ENCODE results near the gene ARHGEF37. TPM values are rescaled to one million over a fixed set of nuclear protein-coding genes. Genes with fewer than 3 reads are reported as not detected.
"Not testable (repeated sequence)": the region's sequence is repeated elsewhere in the genome, so short reads cannot be mapped to it uniquely, and the experiment has no call there.

ARHGEF37 gene
- total RNA-seq, 1 donor from 2014 or later, result 17.7 TPM

DNA sequence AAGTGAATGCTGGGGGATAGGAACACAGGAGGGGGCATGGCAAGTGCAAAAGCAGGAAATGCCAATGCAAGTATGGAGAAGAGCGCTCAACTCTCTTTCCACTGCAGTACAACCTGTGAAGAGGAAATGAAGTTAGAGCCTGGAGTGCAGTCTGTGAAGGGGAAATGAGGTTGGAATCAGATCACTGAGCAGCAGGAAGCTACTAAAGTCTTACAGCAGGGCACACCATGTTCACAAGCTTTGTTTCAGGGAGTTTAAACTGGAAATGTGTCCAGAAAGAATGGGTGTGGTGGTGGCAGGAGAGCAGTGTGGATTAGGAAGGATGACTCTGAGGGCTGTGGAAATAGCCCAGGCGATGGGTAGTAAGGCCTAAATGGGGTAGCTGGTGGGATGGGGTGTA is 15.4 kb downstream of the ARHGEF37 start:
- no peaks in the 10 kb centered on the region for H3K27me3 ChIP-seq
- TF ChIP-seq, protein P1, sequence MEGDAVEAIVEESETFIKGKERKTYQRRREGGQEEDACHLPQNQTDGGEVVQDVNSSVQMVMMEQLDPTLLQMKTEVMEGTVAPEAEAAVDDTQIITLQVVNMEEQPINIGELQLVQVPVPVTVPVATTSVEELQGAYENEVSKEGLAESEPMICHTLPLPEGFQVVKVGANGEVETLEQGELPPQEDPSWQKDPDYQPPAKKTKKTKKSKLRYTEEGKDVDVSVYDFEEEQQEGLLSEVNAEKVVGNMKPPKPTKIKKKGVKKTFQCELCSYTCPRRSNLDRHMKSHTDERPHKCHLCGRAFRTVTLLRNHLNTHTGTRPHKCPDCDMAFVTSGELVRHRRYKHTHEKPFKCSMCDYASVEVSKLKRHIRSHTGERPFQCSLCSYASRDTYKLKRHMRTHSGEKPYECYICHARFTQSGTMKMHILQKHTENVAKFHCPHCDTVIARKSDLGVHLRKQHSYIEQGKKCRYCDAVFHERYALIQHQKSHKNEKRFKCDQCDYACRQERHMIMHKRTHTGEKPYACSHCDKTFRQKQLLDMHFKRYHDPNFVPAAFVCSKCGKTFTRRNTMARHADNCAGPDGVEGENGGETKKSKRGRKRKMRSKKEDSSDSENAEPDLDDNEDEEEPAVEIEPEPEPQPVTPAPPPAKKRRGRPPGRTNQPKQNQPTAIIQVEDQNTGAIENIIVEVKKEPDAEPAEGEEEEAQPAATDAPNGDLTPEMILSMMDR (IDR thresholded peaks at IDR 0.05), result no peak
- TF ChIP-seq POLR2AphosphoS5 (IDR thresholded peaks at IDR 0.05; ENCODE audit: insufficient read depth in 1 of 2, low read depth in 1 of 2), result peak in 1 of 2 donors; percentile 74
- TF ChIP-seq POLR2A (IDR thresholded peaks at IDR 0.05), result no peak
- peaks cover 0 to under 1% of the 10 kb centered on the region in 2 donors for H3K36me3 ChIP-seq
- H3K9me3 ChIP-seq, result no peaks in the 10 kb centered on the region
- peak overlapping the region; percentile 49 for H3K27ac ChIP-seq
- H3K4me1 ChIP-seq, result peaks cover 16% of the 10 kb centered on the region
- intact Hi-C loops (cut with DNase I), result no loop called here
- no peak overlapping the region for H3K4me3 ChIP-seq
- no peak for DNase-seq (ENCODE audit: extremely low spot score in 2 of 2)

DNA sequence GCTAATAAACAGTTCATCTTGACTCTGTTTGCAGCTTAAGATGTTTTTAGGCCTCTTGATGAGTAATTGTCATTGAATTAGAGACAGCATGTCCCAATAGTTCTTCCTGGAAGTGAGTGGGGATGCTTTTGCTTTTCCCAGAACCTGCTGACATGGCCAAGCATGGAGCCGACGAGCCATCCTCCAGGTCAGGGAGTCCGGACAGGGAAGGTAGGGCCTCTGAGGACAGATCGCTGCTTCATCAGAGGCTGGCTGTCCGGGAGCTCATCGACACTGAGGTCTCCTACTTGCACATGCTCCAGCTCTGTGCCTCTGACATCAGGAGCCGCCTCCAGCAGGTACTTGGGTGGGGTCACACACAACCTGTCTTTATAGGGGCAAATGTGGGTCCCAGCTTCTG is 16.3 kb downstream of the ARHGEF37 start:
- no peaks in the 10 kb centered on the region for H3K9me3 ChIP-seq
- intact Hi-C loops (cut with DNase I), result no loop called here
- peaks cover 0 to 5% of the 10 kb centered on the region in 2 donors for H3K36me3 ChIP-seq
- H3K27ac ChIP-seq, result peak overlapping the region; percentile 49
- peaks cover 16% of the 10 kb centered on the region for H3K4me1 ChIP-seq
- DNase-seq (ENCODE audit: extremely low spot score in 2 of 2), result no peak
- H3K27me3 ChIP-seq, result no peaks in the 10 kb centered on the region
- TF ChIP-seq, protein P1 (IDR thresholded peaks at IDR 0.05), result no peak
- TF ChIP-seq POLR2A (IDR thresholded peaks at IDR 0.05), result no peak
- TF ChIP-seq POLR2AphosphoS5 (IDR thresholded peaks at IDR 0.05; ENCODE audit: insufficient read depth in 1 of 2, low read depth in 1 of 2), result no peak
- H3K4me3 ChIP-seq, result no peak overlapping the region

DNA sequence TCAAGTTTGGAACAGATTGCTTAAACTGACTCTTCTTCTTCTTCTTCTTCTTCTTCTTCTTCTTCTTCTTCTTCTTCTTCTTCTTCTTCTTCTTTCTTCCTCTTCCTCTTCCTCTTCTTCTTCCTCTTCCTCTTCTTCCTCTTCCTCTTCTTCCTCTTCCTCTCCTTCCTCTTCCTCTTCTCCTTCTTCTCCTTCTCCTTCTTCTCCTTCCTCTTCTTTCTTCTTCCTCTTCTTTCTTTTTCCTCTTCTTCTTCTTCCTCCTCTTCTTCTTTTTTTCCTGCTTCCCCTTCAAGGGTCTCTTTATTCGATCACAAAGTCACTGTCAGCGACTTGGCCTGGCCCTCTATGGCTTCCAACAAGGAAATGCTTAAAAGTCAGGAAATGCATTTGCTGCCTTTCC is 16.9 kb downstream of the ARHGEF37 start:
- DNase-seq (ENCODE audit: extremely low spot score in 2 of 2); H3K9me3 ChIP-seq; H3K27me3 ChIP-seq; intact Hi-C loops (cut with DNase I); H3K27ac ChIP-seq; H3K4me3 ChIP-seq; H3K36me3 ChIP-seq: not testable (repeated sequence)
- peaks cover 16% of the 10 kb centered on the region for H3K4me1 ChIP-seq

DNA sequence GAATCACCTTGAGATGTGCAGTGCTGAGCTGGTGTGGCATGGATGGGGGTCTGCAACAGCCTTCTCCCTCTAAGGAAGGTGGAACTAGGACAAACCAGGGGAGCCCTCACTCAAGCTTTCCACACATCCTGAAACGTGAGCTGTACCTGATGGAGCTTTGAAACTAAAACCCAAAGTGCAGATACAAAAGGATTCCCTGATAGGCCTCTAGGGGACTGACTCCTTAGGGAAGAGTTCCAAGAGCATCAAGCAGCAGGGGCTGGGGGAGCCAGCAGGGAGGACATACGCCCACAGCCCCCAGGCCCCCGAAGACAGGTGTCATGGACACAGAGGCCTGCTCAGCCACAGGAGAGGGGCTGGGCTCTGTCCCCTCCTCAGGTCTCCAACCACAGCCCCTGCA is 17.7 kb downstream of the ARHGEF37 start:
- H3K27ac ChIP-seq, result no peak overlapping the region
- intact Hi-C loops (cut with DNase I), result no loop called here
- no peak overlapping the region for H3K4me3 ChIP-seq
- no peak for DNase-seq (ENCODE audit: extremely low spot score in 2 of 2)
- H3K4me1 ChIP-seq, result peaks cover 16% of the 10 kb centered on the region
- no peaks in the 10 kb centered on the region for H3K9me3 ChIP-seq
- H3K27me3 ChIP-seq, result no peaks in the 10 kb centered on the region
- TF ChIP-seq POLR2A (IDR thresholded peaks at IDR 0.05) (no peak), POLR2AphosphoS5 (IDR thresholded peaks at IDR 0.05; ENCODE audit: insufficient read depth in 1 of 2, low read depth in 1 of 2) (no peak)
- TF ChIP-seq, protein P1 (IDR thresholded peaks at IDR 0.05), result no peak
- H3K36me3 ChIP-seq, result peaks cover 0 to 6% of the 10 kb centered on the region in 2 donors

DNA sequence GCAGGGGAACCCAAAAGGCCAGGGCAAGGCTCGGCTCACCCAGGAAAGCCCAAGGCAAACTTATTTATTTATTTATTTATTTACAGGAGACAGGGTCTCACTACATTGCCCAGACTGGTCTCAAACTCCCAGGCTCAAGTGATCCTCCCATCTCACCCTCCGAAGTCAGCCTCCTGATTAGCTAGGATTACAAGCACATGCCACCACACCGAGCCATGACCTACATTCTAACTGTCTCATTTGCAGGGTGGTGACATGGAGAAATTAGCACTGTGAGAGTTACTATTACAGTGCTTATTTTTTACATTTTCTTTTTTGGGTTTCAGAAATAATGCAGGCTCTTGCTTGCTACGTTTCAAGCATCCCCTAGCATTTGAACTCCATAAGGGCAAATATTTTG is 18.1 kb downstream of the ARHGEF37 start:
- Histone ChIP-seq H3K4me1 (peaks cover 16% of the 10 kb centered on the region), H3K36me3 (peaks cover 0 to 10% of the 10 kb centered on the region in 2 donors), H3K27ac (no peak overlapping the region), H3K4me3 (no peak overlapping the region), H3K27me3 (no peaks in the 10 kb centered on the region), H3K9me3 (no peaks in the 10 kb centered on the region)
- TF ChIP-seq, protein P1 (IDR thresholded peaks at IDR 0.05), result no peak
- no peak for TF ChIP-seq POLR2AphosphoS5 (IDR thresholded peaks at IDR 0.05; ENCODE audit: insufficient read depth in 1 of 2, low read depth in 1 of 2)
- no peak for TF ChIP-seq POLR2A (IDR thresholded peaks at IDR 0.05)
- intact Hi-C loops (cut with DNase I), result no loop called here
- DNase-seq (ENCODE audit: extremely low spot score in 2 of 2), result no peak
